ENCODE data around the gene LACC1.

LACC1 gene

GRCh38 chr13:43915451-43915850 lies 35.7 kb downstream of the LACC1 start:
- H3K9me3 ChIP-seq (ENCODE audit: control insufficient read depth in 1 of 2, low read length in 2 of 2) = no peaks in the 10 kb centered on the region
- peaks cover 0 to 2% of the 10 kb centered on the region in 2 donors for H3K27me3 ChIP-seq (ENCODE audit: control insufficient read depth in 1 of 2, insufficient read depth in 2 of 2, low read length in 2 of 2)
- H3K9ac ChIP-seq (ENCODE audit: low read depth in 1 of 2, low read length in 2 of 2) = no peak overlapping the region
- H3K4me1 ChIP-seq (ENCODE audit: control insufficient read depth in 1 of 2, insufficient read depth in 2 of 2, low read length in 2 of 2) = no peaks in the 10 kb centered on the region
- H3K36me3 ChIP-seq (ENCODE audit: control insufficient read depth in 1 of 2, insufficient read depth in 2 of 2, low read length in 2 of 2) = no peaks in the 10 kb centered on the region
- no peak overlapping the region for H3K27ac ChIP-seq (ENCODE audit: low read depth, low read length)
- no peak overlapping the region for H3K4me3 ChIP-seq (ENCODE audit: low read depth in 1 of 2, low read length in 2 of 2)

GRCh38 chr13:43916828-43917227 lies 37.1 kb downstream of the LACC1 start:
- H3K9me3 ChIP-seq (ENCODE audit: control insufficient read depth in 1 of 2, low read length in 2 of 2) = no peaks in the 10 kb centered on the region

GRCh38 chr13:43918636-43919035 lies 38.9 kb downstream of the LACC1 start:
- Histone ChIP-seq H3K36me3 (ENCODE audit: control insufficient read depth in 1 of 2, insufficient read depth in 2 of 2, low read length in 2 of 2) (no peaks in the 10 kb centered on the region), H3K4me1 (ENCODE audit: control insufficient read depth in 1 of 2, insufficient read depth in 2 of 2, low read length in 2 of 2) (no peaks in the 10 kb centered on the region), H3K27ac (ENCODE audit: low read depth, low read length) (no peak overlapping the region), H3K27me3 (ENCODE audit: control insufficient read depth in 1 of 2, insufficient read depth in 2 of 2, low read length in 2 of 2) (no peaks in the 10 kb centered on the region), H3K9ac (ENCODE audit: low read depth in 1 of 2, low read length in 2 of 2) (no peak overlapping the region), H3K9me3 (ENCODE audit: control insufficient read depth in 1 of 2, low read length in 2 of 2) (no peaks in the 10 kb centered on the region), H3K4me3 (ENCODE audit: low read depth in 1 of 2, low read length in 2 of 2) (no peak overlapping the region)

More at GRCh38 chr13:43916828-43917227, 37.1 kb downstream of the LACC1 start:
- no peaks in the 10 kb centered on the region for H3K36me3 ChIP-seq (ENCODE audit: control insufficient read depth in 1 of 2, insufficient read depth in 2 of 2, low read length in 2 of 2)
- no peak overlapping the region for H3K4me3 ChIP-seq (ENCODE audit: low read depth in 1 of 2, low read length in 2 of 2)
- no peak overlapping the region for H3K27ac ChIP-seq (ENCODE audit: low read depth, low read length)
- H3K27me3 ChIP-seq (ENCODE audit: control insufficient read depth in 1 of 2, insufficient read depth in 2 of 2, low read length in 2 of 2) = peaks cover 0 to 2% of the 10 kb centered on the region in 2 donors
- H3K4me1 ChIP-seq (ENCODE audit: control insufficient read depth in 1 of 2, insufficient read depth in 2 of 2, low read length in 2 of 2) = no peaks in the 10 kb centered on the region
- H3K9ac ChIP-seq (ENCODE audit: low read depth in 1 of 2, low read length in 2 of 2) = no peak overlapping the region

- H3K36me3 ChIP-seq (ENCODE audit: control insufficient read depth in 1 of 2, insufficient read depth in 2 of 2, low read length in 2 of 2) = no peaks in the 10 kb centered on the region
- H3K9ac ChIP-seq (ENCODE audit: low read depth in 1 of 2, low read length in 2 of 2) = no peak overlapping the region
- H3K27me3 ChIP-seq (ENCODE audit: control insufficient read depth in 1 of 2, insufficient read depth in 2 of 2, low read length in 2 of 2) = no peaks in the 10 kb centered on the region
- H3K4me1 ChIP-seq (ENCODE audit: control insufficient read depth in 1 of 2, insufficient read depth in 2 of 2, low read length in 2 of 2) = no peaks in the 10 kb centered on the region
- H3K27ac ChIP-seq (ENCODE audit: low read depth, low read length) = no peak overlapping the region
- H3K4me3 ChIP-seq (ENCODE audit: low read depth in 1 of 2, low read length in 2 of 2) = no peak overlapping the region
- no peaks in the 10 kb centered on the region for H3K9me3 ChIP-seq (ENCODE audit: control insufficient read depth in 1 of 2, low read length in 2 of 2)
These were observed 41.4 kb downstream of the LACC1 start for GRCh38 chr13:43920965-43921674.

- Histone ChIP-seq H3K27me3 (ENCODE audit: control insufficient read depth in 1 of 2, insufficient read depth in 2 of 2, low read length in 2 of 2) (no peaks in the 10 kb centered on the region), H3K9me3 (ENCODE audit: control insufficient read depth in 1 of 2, low read length in 2 of 2) (no peaks in the 10 kb centered on the region), H3K27ac (ENCODE audit: low read depth, low read length) (no peak overlapping the region), H3K36me3 (ENCODE audit: control insufficient read depth in 1 of 2, insufficient read depth in 2 of 2, low read length in 2 of 2) (no peaks in the 10 kb centered on the region), H3K4me3 (ENCODE audit: low read depth in 1 of 2, low read length in 2 of 2) (no peak overlapping the region), H3K9ac (ENCODE audit: low read depth in 1 of 2, low read length in 2 of 2) (no peak overlapping the region), H3K4me1 (ENCODE audit: control insufficient read depth in 1 of 2, insufficient read depth in 2 of 2, low read length in 2 of 2) (no peaks in the 10 kb centered on the region)
These were observed 45.0 kb downstream of the LACC1 start for GRCh38 chr13:43924549-43925245.

- H3K4me1 ChIP-seq (ENCODE audit: control insufficient read depth in 1 of 2, insufficient read depth in 2 of 2, low read length in 2 of 2) = no peaks in the 10 kb centered on the region
- H3K4me3 ChIP-seq (ENCODE audit: low read depth in 1 of 2, low read length in 2 of 2) = no peak overlapping the region
- no peak overlapping the region for H3K9ac ChIP-seq (ENCODE audit: low read depth in 1 of 2, low read length in 2 of 2)
- no peak overlapping the region for H3K27ac ChIP-seq (ENCODE audit: low read depth, low read length)
- no peaks in the 10 kb centered on the region for H3K9me3 ChIP-seq (ENCODE audit: control insufficient read depth in 1 of 2, low read length in 2 of 2)
- peaks cover 0 to 3% of the 10 kb centered on the region in 2 donors for H3K27me3 ChIP-seq (ENCODE audit: control insufficient read depth in 1 of 2, insufficient read depth in 2 of 2, low read length in 2 of 2)
- H3K36me3 ChIP-seq (ENCODE audit: control insufficient read depth in 1 of 2, insufficient read depth in 2 of 2, low read length in 2 of 2) = no peaks in the 10 kb centered on the region
These were observed 50.2 kb downstream of the LACC1 start for GRCh38 chr13:43929947-43930346.

- no peaks in the 10 kb centered on the region for H3K9me3 ChIP-seq (ENCODE audit: control insufficient read depth in 1 of 2, low read length in 2 of 2)
- H3K4me3 ChIP-seq (ENCODE audit: low read depth in 1 of 2, low read length in 2 of 2) = no peak overlapping the region
- H3K4me1 ChIP-seq (ENCODE audit: control insufficient read depth in 1 of 2, insufficient read depth in 2 of 2, low read length in 2 of 2) = no peaks in the 10 kb centered on the region
These were observed 53.7 kb downstream of the LACC1 start for GRCh38 chr13:43933378-43933777.

GRCh38 chr13:43934273-43934672 lies 54.6 kb downstream of the LACC1 start:
- H3K9ac ChIP-seq (ENCODE audit: low read depth in 1 of 2, low read length in 2 of 2) = no peak overlapping the region
- no peaks in the 10 kb centered on the region for H3K9me3 ChIP-seq (ENCODE audit: control insufficient read depth in 1 of 2, low read length in 2 of 2)
- H3K27me3 ChIP-seq (ENCODE audit: control insufficient read depth in 1 of 2, insufficient read depth in 2 of 2, low read length in 2 of 2) = peaks cover 0 to 3% of the 10 kb centered on the region in 2 donors
- no peaks in the 10 kb centered on the region for H3K36me3 ChIP-seq (ENCODE audit: control insufficient read depth in 1 of 2, insufficient read depth in 2 of 2, low read length in 2 of 2)
- no peak overlapping the region for H3K4me3 ChIP-seq (ENCODE audit: low read depth in 1 of 2, low read length in 2 of 2)
- H3K27ac ChIP-seq (ENCODE audit: low read depth, low read length) = no peak overlapping the region
- H3K4me1 ChIP-seq (ENCODE audit: control insufficient read depth in 1 of 2, insufficient read depth in 2 of 2, low read length in 2 of 2) = no peaks in the 10 kb centered on the region

More at GRCh38 chr13:43933378-43933777, 53.7 kb downstream of the LACC1 start:
- Histone ChIP-seq H3K27ac (ENCODE audit: low read depth, low read length) (no peak overlapping the region), H3K36me3 (ENCODE audit: control insufficient read depth in 1 of 2, insufficient read depth in 2 of 2, low read length in 2 of 2) (no peaks in the 10 kb centered on the region), H3K9ac (ENCODE audit: low read depth in 1 of 2, low read length in 2 of 2) (no peak overlapping the region), H3K27me3 (ENCODE audit: control insufficient read depth in 1 of 2, insufficient read depth in 2 of 2, low read length in 2 of 2) (peaks cover 0 to 3% of the 10 kb centered on the region in 2 donors)

GRCh38 chr13:43935878-43936277 lies 56.2 kb downstream of the LACC1 start:
- no peak overlapping the region for H3K9ac ChIP-seq (ENCODE audit: low read depth in 1 of 2, low read length in 2 of 2)

GRCh38 chr13:43936647-43937046 lies 56.9 kb downstream of the LACC1 start:
- Histone ChIP-seq H3K4me1 (ENCODE audit: control insufficient read depth in 1 of 2, insufficient read depth in 2 of 2, low read length in 2 of 2) (no peaks in the 10 kb centered on the region), H3K9me3 (ENCODE audit: control insufficient read depth in 1 of 2, low read length in 2 of 2) (no peaks in the 10 kb centered on the region), H3K27me3 (ENCODE audit: control insufficient read depth in 1 of 2, insufficient read depth in 2 of 2, low read length in 2 of 2) (peaks cover 0 to 3% of the 10 kb centered on the region in 2 donors), H3K9ac (ENCODE audit: low read depth in 1 of 2, low read length in 2 of 2) (no peak overlapping the region), H3K4me3 (ENCODE audit: low read depth in 1 of 2, low read length in 2 of 2) (no peak overlapping the region), H3K27ac (ENCODE audit: low read depth, low read length) (no peak overlapping the region), H3K36me3 (ENCODE audit: control insufficient read depth in 1 of 2, insufficient read depth in 2 of 2, low read length in 2 of 2) (no peaks in the 10 kb centered on the region)

More at GRCh38 chr13:43935878-43936277, 56.2 kb downstream of the LACC1 start:
- Histone ChIP-seq H3K4me3 (ENCODE audit: low read depth in 1 of 2, low read length in 2 of 2) (no peak overlapping the region), H3K4me1 (ENCODE audit: control insufficient read depth in 1 of 2, insufficient read depth in 2 of 2, low read length in 2 of 2) (no peaks in the 10 kb centered on the region), H3K36me3 (ENCODE audit: control insufficient read depth in 1 of 2, insufficient read depth in 2 of 2, low read length in 2 of 2) (no peaks in the 10 kb centered on the region), H3K27ac (ENCODE audit: low read depth, low read length) (no peak overlapping the region), H3K9me3 (ENCODE audit: control insufficient read depth in 1 of 2, low read length in 2 of 2) (no peaks in the 10 kb centered on the region), H3K27me3 (ENCODE audit: control insufficient read depth in 1 of 2, insufficient read depth in 2 of 2, low read length in 2 of 2) (peaks cover 0 to 3% of the 10 kb centered on the region in 2 donors)

Measured in duodenal mucosa (tissue), 2 donors.